CD4-positive, alpha-beta T cell treated with Interleukin-21 for 1 hour (primary cell): ENCODE data around the gene TAC3.
"Not testable (repeated sequence)": the region's sequence is repeated elsewhere in the genome, so short reads cannot be mapped to it uniquely, and the experiment has no call there.

Source experiments
- DNase-seq: peaks from one replicate; pipeline ENCODE4 v3.0.0-alpha.2; 2020

Gene TAC3

GRCh38 chr12:57016348-57016747, at the start of gene TAC3:
TSS of gene TAC3 (minus strand) at chr12:57016529. CDS start at chr12:57015797, 732 bp downstream.
- DNase-seq, result no peak

- DNase-seq, result peak; percentile 88
These were observed 47.8 kb upstream of the TAC3 start for GRCh38 chr12:57063991-57064685.

- DNase-seq, result no peak
These were observed 42.1 kb upstream of the TAC3 start for GRCh38 chr12:57058454-57058853.

GRCh38 chr12:57057067-57057751, 40.9 kb upstream of the TAC3 start:
- no peak for DNase-seq

GRCh38 chr12:57055824-57056223, 39.5 kb upstream of the TAC3 start:
- DNase-seq, result no peak

GRCh38 chr12:57053901-57054300, 37.6 kb upstream of the TAC3 start:
- DNase-seq, result not testable (repeated sequence)

- not testable (repeated sequence) for DNase-seq
These were observed 36.8 kb upstream of the TAC3 start for GRCh38 chr12:57053146-57053545.

GRCh38 chr12:57051011-57051410, 34.7 kb upstream of the TAC3 start:
- no peak for DNase-seq

- DNase-seq, result no peak
These were observed 33.6 kb upstream of the TAC3 start, which contains the start of gene MYO1A for GRCh38 chr12:57049890-57050289. TSS of gene MYO1A (minus strand) at chr12:57050129. CDS start at chr12:57048323, 1,806 bp downstream.

- DNase-seq, result no peak
These were observed 32.8 kb upstream of the TAC3 start for GRCh38 chr12:57049119-57049446.

- DNase-seq, result no peak
These were observed 32.2 kb upstream of the TAC3 start for GRCh38 chr12:57048423-57049118.

GRCh38 chr12:57047981-57048380, 31.7 kb upstream of the TAC3 start:
- no peak for DNase-seq

GRCh38 chr12:57046947-57047890, 30.9 kb upstream of the TAC3 start:
- DNase-seq, result peak; percentile 43

GRCh38 chr12:57046086-57046791, 29.9 kb upstream of the TAC3 start:
- no peak for DNase-seq

- DNase-seq, result no peak
These were observed 28.6 kb upstream of the TAC3 start for GRCh38 chr12:57044889-57045288.

- no peak for DNase-seq
These were observed 28.1 kb upstream of the TAC3 start for GRCh38 chr12:57044468-57044867.

GRCh38 chr12:57042695-57043094, 26.4 kb upstream of the TAC3 start:
- no peak for DNase-seq

GRCh38 chr12:57040750-57041149, 24.4 kb upstream of the TAC3 start:
- no peak for DNase-seq

- DNase-seq, result no peak
These were observed 23.9 kb upstream of the TAC3 start for GRCh38 chr12:57040211-57040610.

GRCh38 chr12:57039016-57039798, 22.9 kb upstream of the TAC3 start:
- DNase-seq, result no peak

GRCh38 chr12:57037264-57037663, 20.9 kb upstream of the TAC3 start:
- no peak for DNase-seq
